DOHH2 (cell line): ENCODE measurements around the gene AFM.

ENCODE experiments used
- H3F3A ChIP-seq: fragments of 200-600 bp; sonication (generic), shearing (Covaris generic); 2 replicates; pipeline ENCODE4 v1.6.0; 2016; ENCODE audit warnings: antibody characterized with exemption, mild to moderate bottlenecking; ENCODE audit not compliant: control insufficient read depth, insufficient read depth
- H3K27ac ChIP-seq: fragments of 200-600 bp; sonication (generic); 2 replicates; pipeline ENCODE4 v1.5.1; 2014; ENCODE audit warnings: low read depth, mild to moderate bottlenecking, low read length, moderate library complexity
- H3K27me3 ChIP-seq: fragments of 200-600 bp; sonication (generic); 2 replicates; pipeline ENCODE4 v1.6.1; 2014; ENCODE audit warnings: mild to moderate bottlenecking, low read length, mixed read lengths; ENCODE audit not compliant: control insufficient read depth
- H3K36me3 ChIP-seq: fragments of 200-600 bp; sonication (generic); 2 replicates; pipeline ENCODE4 v1.6.1; 2014; ENCODE audit warnings: mild to moderate bottlenecking, low read length, moderate library complexity, mixed read lengths; ENCODE audit not compliant: control insufficient read depth
- H3K4me1 ChIP-seq: fragments of 200-600 bp; sonication (generic); 2 replicates; pipeline ENCODE4 v1.6.1; 2014; ENCODE audit warnings: mild to moderate bottlenecking, low read length, mixed read lengths; ENCODE audit not compliant: control insufficient read depth
- H3K4me2 ChIP-seq: fragments of 200-600 bp; sonication (generic); 2 replicates; pipeline ENCODE4 v1.6.0; 2014; ENCODE audit warnings: mild to moderate bottlenecking, low read length, moderate library complexity
- H3K4me3 ChIP-seq: fragments of 200-600 bp; sonication (generic); 2 replicates; pipeline ENCODE4 v1.5.1; 2014; ENCODE audit warnings: mild to moderate bottlenecking, low read length, mixed read lengths
- H3K79me2 ChIP-seq: fragments of 200-600 bp; sonication (generic); 2 replicates; pipeline ENCODE4 v1.6.1; 2014; ENCODE audit warnings: mild to moderate bottlenecking, low read length, mixed read lengths; ENCODE audit not compliant: control insufficient read depth
- H3K9me2 ChIP-seq: fragments of 200-600 bp; sonication (generic); replicated peaks from 2 replicates; pipeline ENCODE4 v1.6.1; 2014; ENCODE audit warnings: mild to moderate bottlenecking, low read length, mixed read lengths; ENCODE audit not compliant: control insufficient read depth
- H3K9me3 ChIP-seq: fragments of 200-600 bp; sonication (generic); 2 replicates; pipeline ENCODE4 v1.6.1; 2014; ENCODE audit warnings: antibody characterized with exemption, low read length, mixed read lengths; ENCODE audit not compliant: control insufficient read depth, insufficient read depth
- H4K20me1 ChIP-seq: fragments of 200-600 bp; sonication (generic); 2 replicates; pipeline ENCODE4 v1.6.0; 2014; ENCODE audit warnings: low read depth, mild to moderate bottlenecking, antibody characterized with exemption, low read length, moderate library complexity; ENCODE audit not compliant: control insufficient read depth, insufficient read depth
- EZH2phosphoT487 ChIP-seq: fragments of 200-600 bp; sonication (generic); IDR thresholded peaks from 2 replicates; pipeline ENCODE4 v1.6.1; 2017; ENCODE audit warnings: borderline replicate concordance, mild to moderate bottlenecking, antibody characterized with exemption, low read length, moderate library complexity, mixed read lengths
- TF ChIP-seq, protein P1 (sequence below): fragments of 200-600 bp; sonication (generic); IDR thresholded peaks from one replicate; pipeline ENCODE4 v1.5.1; 2014; ENCODE audit warnings: antibody characterized with exemption, mild to moderate bottlenecking, low read depth, low read length; ENCODE audit not compliant: poor library complexity, severe bottlenecking

Gene AFM

DNA sequence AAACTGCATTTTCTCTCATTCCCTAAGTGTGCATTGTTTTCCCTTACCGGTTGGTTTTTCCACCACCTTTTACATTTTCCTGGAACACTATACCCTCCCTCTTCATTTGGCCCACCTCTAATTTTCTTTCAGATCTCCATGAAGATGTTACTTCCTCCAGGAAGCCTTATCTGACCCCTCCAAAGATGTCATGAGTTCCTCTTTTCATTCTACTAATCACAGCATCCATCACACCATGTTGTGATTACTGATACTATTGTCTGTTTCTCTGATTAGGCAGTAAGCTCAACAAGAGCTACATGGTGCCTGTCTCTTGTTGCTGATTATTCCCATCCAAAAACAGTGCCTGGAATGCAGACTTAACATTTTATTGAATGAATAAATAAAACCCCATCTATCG, 48.4 kb upstream of the AFM start:
- Histone ChIP-seq H3K9me3 (no peaks in the 10 kb centered on the region), H3K4me3 (no peak overlapping the region), H3K27me3 (no peaks in the 10 kb centered on the region), H3K4me1 (no peaks in the 10 kb centered on the region), H3K79me2 (no peaks in the 10 kb centered on the region), H4K20me1 (no peaks in the 10 kb centered on the region), H3F3A (no peaks in the 10 kb centered on the region), H3K36me3 (no peaks in the 10 kb centered on the region), H3K27ac (no peak overlapping the region), H3K4me2 (no peak overlapping the region), H3K9me2 (no peaks in the 10 kb centered on the region)
- TF ChIP-seq, protein P1, sequence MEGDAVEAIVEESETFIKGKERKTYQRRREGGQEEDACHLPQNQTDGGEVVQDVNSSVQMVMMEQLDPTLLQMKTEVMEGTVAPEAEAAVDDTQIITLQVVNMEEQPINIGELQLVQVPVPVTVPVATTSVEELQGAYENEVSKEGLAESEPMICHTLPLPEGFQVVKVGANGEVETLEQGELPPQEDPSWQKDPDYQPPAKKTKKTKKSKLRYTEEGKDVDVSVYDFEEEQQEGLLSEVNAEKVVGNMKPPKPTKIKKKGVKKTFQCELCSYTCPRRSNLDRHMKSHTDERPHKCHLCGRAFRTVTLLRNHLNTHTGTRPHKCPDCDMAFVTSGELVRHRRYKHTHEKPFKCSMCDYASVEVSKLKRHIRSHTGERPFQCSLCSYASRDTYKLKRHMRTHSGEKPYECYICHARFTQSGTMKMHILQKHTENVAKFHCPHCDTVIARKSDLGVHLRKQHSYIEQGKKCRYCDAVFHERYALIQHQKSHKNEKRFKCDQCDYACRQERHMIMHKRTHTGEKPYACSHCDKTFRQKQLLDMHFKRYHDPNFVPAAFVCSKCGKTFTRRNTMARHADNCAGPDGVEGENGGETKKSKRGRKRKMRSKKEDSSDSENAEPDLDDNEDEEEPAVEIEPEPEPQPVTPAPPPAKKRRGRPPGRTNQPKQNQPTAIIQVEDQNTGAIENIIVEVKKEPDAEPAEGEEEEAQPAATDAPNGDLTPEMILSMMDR: no peak
- no peak for TF ChIP-seq EZH2phosphoT487

DNA sequence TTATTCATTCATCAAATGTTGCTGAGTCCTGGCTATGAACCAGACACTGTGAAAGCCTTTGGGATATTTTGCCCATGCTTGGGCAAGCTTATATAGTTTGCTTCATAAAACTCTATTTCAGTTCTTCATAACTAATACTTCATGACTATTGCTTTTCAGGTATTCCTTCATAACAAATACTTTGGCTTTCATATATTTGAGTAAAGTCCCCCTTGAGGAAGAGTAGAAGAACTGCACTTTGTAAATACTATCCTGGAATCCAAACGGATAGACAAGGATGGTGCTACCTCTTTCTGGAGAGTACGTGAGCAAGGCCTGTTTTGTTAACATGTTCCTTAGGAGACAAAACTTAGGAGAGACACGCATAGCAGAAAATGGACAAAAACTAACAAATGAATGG, 47.2 kb upstream of the AFM start:
- H3K27ac ChIP-seq: no peak overlapping the region
- H3K79me2 ChIP-seq: no peaks in the 10 kb centered on the region
- H3K9me3 ChIP-seq: no peaks in the 10 kb centered on the region
- H3K36me3 ChIP-seq: no peaks in the 10 kb centered on the region
- no peaks in the 10 kb centered on the region for H3K4me1 ChIP-seq
- no peaks in the 10 kb centered on the region for H3F3A ChIP-seq
- no peak overlapping the region for H3K4me3 ChIP-seq
- H4K20me1 ChIP-seq: no peaks in the 10 kb centered on the region
- no peaks in the 10 kb centered on the region for H3K9me2 ChIP-seq
- H3K27me3 ChIP-seq: no peaks in the 10 kb centered on the region
- no peak overlapping the region for H3K4me2 ChIP-seq
- TF ChIP-seq EZH2phosphoT487: no peak
- TF ChIP-seq, protein P1: peak; percentile 69

DNA sequence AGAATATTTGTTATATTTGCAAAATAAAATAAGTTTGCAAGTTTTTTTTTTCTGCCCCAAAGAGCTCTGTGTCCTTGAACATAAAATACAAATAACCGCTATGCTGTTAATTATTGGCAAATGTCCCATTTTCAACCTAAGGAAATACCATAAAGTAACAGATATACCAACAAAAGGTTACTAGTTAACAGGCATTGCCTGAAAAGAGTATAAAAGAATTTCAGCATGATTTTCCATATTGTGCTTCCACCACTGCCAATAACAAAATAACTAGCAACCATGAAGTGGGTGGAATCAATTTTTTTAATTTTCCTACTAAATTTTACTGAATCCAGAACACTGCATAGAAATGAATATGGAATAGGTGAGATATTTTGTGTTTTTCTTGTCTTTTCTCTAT, 45.6 kb upstream of the AFM start, which contains the start of gene AFP:
TSS of gene AFP (plus strand) at position 238 of the 400 bp plus-strand sequence. CDS start at position 280, 42 bp downstream.
- no peaks in the 10 kb centered on the region for H4K20me1 ChIP-seq
- H3K27me3 ChIP-seq: no peaks in the 10 kb centered on the region
- no peak within 1 kb of the TSS for H3K4me2 ChIP-seq
- H3K9me2 ChIP-seq: no peaks in the 10 kb centered on the region
- H3K36me3 ChIP-seq: no peaks in the 10 kb centered on the region
- no peak within 1 kb of the TSS for H3K27ac ChIP-seq
- no peaks in the 10 kb centered on the region for H3K79me2 ChIP-seq
- no peaks in the 10 kb centered on the region for H3F3A ChIP-seq
- H3K4me1 ChIP-seq: no peaks in the 10 kb centered on the region
- H3K4me3 ChIP-seq: no peak within 1 kb of the TSS
- TF ChIP-seq, protein P1: no peak
- no peak for TF ChIP-seq EZH2phosphoT487
- H3K9me3 ChIP-seq: no peaks in the 10 kb centered on the region
